GM21723 (cell line): ENCODE measurements around the gene TMEM182.

Source experiments
- ATAC-seq: cut with Tn5 transposase; IDR thresholded peaks from one replicate; pipeline ENCODE4 v1.9.1; 2021; ENCODE audit warnings: mild to moderate bottlenecking, moderate library complexity; ENCODE audit not compliant: unreplicated experiment

The TMEM182 gene

GRCh38 chr2:102765061-102765460 is 3.2 kb downstream of the TMEM182 start:
- no peak for ATAC-seq

GRCh38 chr2:102768253-102768652 is 6.4 kb downstream of the TMEM182 start:
- no peak for ATAC-seq

- no peak for ATAC-seq
Measured at GRCh38 chr2:102768892-102769291, 7.1 kb downstream of the TMEM182 start.

DNA sequence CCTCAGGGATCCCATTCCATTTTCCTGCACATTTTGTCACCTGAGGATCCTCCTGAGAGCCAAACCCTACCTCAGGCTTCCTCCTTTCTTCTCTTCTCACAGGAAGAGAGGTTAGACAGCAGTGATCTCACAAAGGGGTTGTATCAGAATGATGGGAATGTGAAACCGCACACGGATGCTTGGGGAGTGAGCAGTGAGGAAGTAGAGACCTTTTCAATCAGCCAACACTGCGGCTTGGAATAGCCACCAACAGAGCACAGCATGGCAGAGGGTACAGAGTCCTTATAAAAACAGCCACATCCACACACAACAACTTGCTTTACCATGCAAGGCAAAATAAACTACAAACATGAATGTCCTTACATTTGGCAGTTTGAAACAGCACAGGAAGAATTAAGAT is 8.7 kb downstream of the TMEM182 start:
- ATAC-seq = no peak

DNA sequence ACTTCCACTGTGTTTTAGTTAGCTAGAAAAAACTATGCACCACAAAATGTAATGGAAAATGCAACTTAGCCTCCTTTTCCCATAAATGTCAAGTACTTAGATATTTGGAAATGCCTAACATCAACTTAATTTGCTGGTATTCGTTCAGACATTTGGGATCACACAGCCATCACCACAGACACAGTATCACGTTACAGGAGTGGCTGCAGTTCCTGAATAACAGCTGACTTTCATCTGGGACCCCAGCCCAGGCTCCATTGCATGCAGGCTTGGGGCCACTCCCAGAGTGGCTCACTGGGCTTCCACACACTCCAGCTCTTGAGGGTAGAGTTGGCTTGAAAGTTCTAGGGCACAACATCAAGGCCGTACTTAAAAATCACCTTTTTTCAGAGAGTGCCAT is 9.3 kb downstream of the TMEM182 start:
- ATAC-seq = no peak

GRCh38 chr2:102772659-102773058 is 10.8 kb downstream of the TMEM182 start:
- ATAC-seq = no peak

- no peak for ATAC-seq
Measured at GRCh38 chr2:102773149-102773705, 11.4 kb downstream of the TMEM182 start.

DNA sequence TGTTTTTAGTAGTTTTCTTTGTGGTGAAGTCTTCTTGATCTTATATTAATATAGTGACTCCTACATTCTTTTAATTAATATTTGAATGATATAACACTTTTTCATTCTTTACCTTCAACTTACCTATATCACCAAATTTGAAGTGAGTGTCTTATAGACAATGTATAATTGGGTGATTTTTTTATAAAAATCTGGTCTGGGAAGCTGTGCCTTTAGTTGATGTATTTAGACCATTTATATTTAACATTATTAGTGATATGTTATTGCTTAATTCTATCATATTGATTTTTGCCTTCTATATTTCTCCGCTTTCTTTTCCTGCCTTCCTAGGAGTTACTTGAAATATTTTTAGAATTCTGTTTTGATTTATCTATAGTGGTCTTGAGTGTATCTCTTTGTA is 16.4 kb downstream of the TMEM182 start:
- no peak for ATAC-seq

- no peak for ATAC-seq
Measured at GRCh38 chr2:102780467-102780866, 18.6 kb downstream of the TMEM182 start.

DNA sequence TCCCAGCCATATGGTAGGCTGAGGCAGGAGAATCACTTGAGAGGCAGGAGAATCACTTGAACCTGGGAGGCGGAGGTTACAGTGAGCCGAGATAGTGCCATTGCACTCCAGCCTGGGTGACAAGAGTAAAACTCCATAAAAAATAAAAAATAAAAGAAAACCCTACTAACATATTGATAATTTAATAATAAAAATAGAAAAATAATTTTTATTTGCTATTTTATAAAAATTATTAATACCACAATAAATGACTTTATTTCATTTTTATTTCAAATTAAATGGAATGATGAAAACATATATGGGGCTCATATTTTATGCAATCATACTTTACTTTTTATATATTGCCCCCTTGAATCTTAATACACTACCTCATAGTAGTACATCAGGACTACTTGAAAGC is 20.4 kb downstream of the TMEM182 start:
- ATAC-seq = no peak

DNA sequence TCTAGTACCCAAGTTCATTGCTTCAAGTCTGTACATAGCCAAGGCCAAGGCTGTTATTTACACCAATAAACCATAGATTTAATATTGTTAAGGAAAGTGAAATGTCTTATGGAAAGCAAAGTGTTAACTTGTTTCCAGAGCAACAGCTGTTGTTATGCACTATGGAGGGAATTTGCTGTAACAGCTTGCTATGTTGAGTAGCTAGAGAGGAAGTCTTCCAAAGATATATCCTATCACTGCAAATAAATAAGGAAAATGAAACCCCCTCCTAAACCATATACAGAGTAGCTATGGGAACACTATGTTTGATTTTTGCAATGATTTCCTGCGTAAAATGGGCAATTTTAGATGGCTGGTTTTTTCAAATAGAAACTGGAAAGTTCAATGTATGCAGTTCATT is 21.1 kb downstream of the TMEM182 start:
- ATAC-seq = no peak

DNA sequence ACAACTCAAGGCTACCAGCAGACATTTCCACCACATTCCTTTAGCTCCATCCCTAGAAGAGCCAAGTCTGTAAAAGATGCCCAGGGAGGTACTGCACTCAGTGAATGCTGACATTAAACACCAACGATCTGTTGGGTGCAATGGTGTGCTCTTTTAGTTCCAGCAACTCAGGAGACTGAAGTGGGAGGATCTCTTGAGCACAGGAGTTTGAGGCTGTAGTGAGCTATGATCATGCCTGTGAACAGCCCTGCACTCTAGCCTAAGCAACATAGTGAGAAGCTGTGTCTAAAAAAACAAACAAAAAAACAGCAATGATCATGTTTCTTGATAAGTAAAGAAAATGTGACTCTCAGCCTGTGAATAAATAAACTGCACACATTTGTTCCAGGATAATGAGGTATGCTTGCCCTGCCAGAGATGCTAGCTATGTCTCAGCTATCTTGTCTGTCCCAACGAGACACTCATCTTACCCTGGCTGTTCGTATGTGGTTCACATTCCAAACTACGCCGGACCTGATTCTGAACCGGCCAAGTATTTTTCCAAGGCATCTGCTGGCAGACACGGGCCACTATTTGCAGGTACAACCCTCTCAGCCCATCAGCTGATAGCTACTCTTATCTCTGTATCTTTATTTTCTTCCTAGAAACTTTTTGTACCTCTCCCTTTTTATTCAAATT is 21.8 kb downstream of the TMEM182 start:
- no peak for ATAC-seq

- ATAC-seq = no peak
Measured at GRCh38 chr2:102784940-102785339, 23.1 kb downstream of the TMEM182 start.

DNA sequence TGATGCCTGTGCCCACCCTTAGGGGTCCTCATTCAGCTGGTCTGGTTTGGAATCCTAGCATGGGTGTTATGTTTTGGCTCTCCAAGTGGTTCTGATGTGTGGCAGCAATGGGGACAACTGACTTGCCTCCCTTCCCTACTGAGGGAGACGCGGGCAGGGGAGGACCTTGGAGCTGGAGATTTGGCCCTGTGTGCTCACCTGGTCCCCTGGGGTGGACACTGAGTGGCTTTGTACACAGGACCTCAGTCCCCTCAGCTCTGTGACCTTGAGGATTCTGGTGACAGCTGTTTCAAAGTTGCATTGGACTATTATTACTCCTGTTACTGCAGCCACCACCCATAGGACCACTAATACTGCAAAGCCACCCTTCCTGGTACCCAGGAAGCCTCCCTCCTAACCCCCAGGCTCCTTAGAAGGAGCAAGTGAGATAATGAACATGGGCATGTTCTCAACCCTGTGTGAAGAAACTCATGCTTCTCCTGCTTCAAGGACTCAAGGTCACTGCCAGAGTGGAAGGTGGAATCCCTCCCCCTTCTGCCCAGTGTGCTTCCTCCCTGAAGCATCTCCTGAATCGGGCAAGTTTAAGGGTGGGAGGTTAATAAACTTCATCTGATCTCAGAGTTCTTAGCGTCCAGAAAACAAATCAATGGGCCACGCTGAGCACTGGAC is 26.5 kb downstream of the TMEM182 start:
- no peak for ATAC-seq

- no peak for ATAC-seq
Measured at GRCh38 chr2:102788885-102789260, 27.0 kb downstream of the TMEM182 start.

- no peak for ATAC-seq
Measured at GRCh38 chr2:102789349-102790090, 27.7 kb downstream of the TMEM182 start.

GRCh38 chr2:102790091-102790455 is 28.2 kb downstream of the TMEM182 start:
- ATAC-seq = no peak

DNA sequence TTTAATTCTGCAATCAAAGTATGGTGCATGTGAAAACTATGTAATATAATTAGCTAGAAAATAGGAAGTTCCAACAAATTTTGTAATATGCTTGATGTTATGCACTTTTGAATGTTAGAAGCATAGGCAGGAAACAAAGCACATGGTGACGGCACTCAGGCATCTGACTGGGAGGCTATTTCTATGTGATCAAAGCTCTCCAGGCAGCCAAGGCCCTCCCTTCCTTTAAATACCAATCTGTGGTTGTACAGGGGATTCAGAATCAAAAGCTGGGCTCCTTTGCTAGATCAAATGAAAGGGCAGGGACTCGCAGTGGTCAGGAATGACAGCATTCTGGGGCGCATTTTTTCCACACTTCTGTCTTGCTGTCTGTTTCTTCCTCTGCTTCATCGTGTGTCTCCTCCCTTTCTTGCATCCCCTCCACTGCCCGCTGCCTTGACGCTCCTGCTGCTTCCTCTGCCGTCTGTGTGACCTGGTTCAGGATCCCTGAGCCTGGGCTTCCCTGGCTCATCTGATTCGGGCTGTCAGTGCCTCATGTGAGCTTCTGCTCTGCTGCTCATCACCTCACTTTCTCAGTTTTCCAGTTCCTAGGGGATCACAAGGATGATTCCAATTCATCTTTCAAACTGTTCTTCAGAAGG is 30.9 kb downstream of the TMEM182 start:
- ATAC-seq = no peak

- ATAC-seq = no peak
Measured at GRCh38 chr2:102795641-102796040, 33.8 kb downstream of the TMEM182 start.

DNA sequence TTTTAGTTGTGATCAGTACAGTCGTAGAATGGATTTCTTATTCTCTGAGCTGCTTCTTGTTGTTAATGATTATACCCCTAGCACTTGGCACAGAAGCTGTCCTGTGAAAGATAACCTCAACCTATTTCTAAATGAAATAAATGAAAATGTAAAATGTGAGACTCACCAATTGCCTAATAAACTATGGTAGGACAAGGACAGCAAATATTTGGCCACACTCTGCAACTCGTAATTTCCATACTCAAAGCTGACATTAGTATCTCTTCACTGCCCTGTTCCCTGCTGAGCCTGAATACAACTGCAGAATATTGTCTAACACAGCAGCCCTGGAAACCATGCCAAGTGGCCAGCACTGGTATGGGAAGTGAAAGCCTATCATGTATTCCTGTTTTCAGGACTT is 34.5 kb downstream of the TMEM182 start:
- no peak for ATAC-seq

- no peak for ATAC-seq
Measured at GRCh38 chr2:102797486-102797885, 35.7 kb downstream of the TMEM182 start.
